ENCODE data around the gene SLC25A22.

DNA sequence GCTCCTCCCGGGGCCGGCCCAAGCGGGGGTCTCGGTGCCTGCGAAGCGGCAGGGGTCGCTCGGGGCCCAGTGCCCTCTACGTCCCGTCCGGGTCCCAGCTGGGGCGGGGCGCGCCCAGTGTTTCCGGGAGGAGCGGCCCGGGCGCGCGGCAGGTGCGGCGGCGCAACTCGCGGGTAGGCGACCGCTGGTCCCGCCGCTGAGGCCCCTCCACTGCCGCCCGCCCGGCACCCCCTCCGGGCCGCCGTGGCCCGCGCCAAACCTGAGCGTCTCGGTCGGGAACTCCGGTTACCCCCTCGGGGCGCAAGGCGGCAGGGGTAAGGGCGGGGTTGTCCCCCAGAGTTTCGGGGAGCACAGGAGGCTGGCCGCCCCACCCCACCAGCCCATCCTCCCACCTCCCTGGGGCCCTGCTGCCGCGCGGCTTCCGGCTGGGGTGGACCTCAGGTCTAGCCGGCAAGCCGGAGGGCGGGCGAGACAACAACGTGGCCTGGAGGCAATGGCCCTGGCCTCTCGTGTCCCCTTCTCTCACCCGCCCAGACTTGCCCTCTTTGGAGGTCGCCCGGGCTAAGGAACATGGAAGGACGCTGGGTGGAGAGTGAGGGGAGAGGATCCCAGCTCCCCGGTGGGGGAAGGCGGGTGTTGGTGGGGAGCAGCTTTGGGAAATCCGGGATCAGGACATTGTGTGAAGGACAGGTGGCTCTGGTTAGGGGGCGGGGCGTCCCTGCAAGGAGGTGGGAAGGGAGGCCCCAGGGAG lies 29.2 kb upstream of the SLC25A22 start:
- no peak for TF ChIP-seq POLR2A (IDR thresholded peaks at IDR 0.05)
- TF ChIP-seq, protein P1, sequence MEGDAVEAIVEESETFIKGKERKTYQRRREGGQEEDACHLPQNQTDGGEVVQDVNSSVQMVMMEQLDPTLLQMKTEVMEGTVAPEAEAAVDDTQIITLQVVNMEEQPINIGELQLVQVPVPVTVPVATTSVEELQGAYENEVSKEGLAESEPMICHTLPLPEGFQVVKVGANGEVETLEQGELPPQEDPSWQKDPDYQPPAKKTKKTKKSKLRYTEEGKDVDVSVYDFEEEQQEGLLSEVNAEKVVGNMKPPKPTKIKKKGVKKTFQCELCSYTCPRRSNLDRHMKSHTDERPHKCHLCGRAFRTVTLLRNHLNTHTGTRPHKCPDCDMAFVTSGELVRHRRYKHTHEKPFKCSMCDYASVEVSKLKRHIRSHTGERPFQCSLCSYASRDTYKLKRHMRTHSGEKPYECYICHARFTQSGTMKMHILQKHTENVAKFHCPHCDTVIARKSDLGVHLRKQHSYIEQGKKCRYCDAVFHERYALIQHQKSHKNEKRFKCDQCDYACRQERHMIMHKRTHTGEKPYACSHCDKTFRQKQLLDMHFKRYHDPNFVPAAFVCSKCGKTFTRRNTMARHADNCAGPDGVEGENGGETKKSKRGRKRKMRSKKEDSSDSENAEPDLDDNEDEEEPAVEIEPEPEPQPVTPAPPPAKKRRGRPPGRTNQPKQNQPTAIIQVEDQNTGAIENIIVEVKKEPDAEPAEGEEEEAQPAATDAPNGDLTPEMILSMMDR (IDR thresholded peaks at IDR 0.05): no peak
